IPS DF 19.7 (cell line): ENCODE measurements around the gene ADORA2B.
"Not testable (repeated sequence)": the region's sequence is repeated elsewhere in the genome, so short reads cannot be mapped to it uniquely, and the experiment has no call there.

ENCODE experiments used
- DNase-seq: peaks from one replicate; pipeline ENCODE4 v3.0.0-alpha.2; 2013; ENCODE audit warnings: low read depth, low spot score

ADORA2B gene

GRCh38 chr17:15944759-15945526 lies at the start of gene ADORA2B:
Gene ADORA2B (plus strand): TSS chr17:15945130. CDS start chr17:15945249, 119 bp downstream.
- DNase-seq: no peak

GRCh38 chr17:15896277-15896676 lies 48.7 kb upstream of the ADORA2B start:
- DNase-seq: no peak

GRCh38 chr17:15896834-15897233 lies 48.1 kb upstream of the ADORA2B start:
- DNase-seq: no peak

GRCh38 chr17:15899596-15899995 lies 45.3 kb upstream of the ADORA2B start:
- DNase-seq: not testable (repeated sequence)

- DNase-seq: no peak
These were observed 44.1 kb upstream of the ADORA2B start for GRCh38 chr17:15900871-15901270.

- DNase-seq: not testable (repeated sequence)
These were observed 39.7 kb upstream of the ADORA2B start for GRCh38 chr17:15905236-15905635.

- DNase-seq: no peak
These were observed 37.6 kb upstream of the ADORA2B start for GRCh38 chr17:15907290-15907689.

GRCh38 chr17:15908378-15908777 lies 36.6 kb upstream of the ADORA2B start:
- DNase-seq: no peak

GRCh38 chr17:15909481-15909991 lies 35.4 kb upstream of the ADORA2B start:
- no peak for DNase-seq

- no peak for DNase-seq
These were observed 34.1 kb upstream of the ADORA2B start for GRCh38 chr17:15910791-15911190.

GRCh38 chr17:15911701-15912100 lies 33.2 kb upstream of the ADORA2B start:
- DNase-seq: not testable (repeated sequence)

GRCh38 chr17:15912416-15912955 lies 32.4 kb upstream of the ADORA2B start:
- no peak for DNase-seq

- DNase-seq: no peak
These were observed 31.1 kb upstream of the ADORA2B start for GRCh38 chr17:15913826-15914225.

- DNase-seq: no peak
These were observed 30.3 kb upstream of the ADORA2B start for GRCh38 chr17:15914400-15915170.

GRCh38 chr17:15915961-15916360 lies 29.0 kb upstream of the ADORA2B start:
- DNase-seq: no peak

- no peak for DNase-seq
These were observed 27.9 kb upstream of the ADORA2B start for GRCh38 chr17:15917021-15917437.

- DNase-seq: no peak
These were observed 27.4 kb upstream of the ADORA2B start for GRCh38 chr17:15917438-15918027.

GRCh38 chr17:15918261-15918660 lies 26.7 kb upstream of the ADORA2B start:
- no peak for DNase-seq

- no peak for DNase-seq
These were observed 26.2 kb upstream of the ADORA2B start for GRCh38 chr17:15918661-15919259.

- no peak for DNase-seq
These were observed 25.5 kb upstream of the ADORA2B start for GRCh38 chr17:15919466-15919865.

- DNase-seq: no peak
These were observed 24.1 kb upstream of the ADORA2B start for GRCh38 chr17:15920758-15921239.
